ENCODE measurements around the gene KLHL42.
"Not testable (repeated sequence)": the region's sequence is repeated elsewhere in the genome, so short reads cannot be mapped to it uniquely, and the experiment has no call there.

KLHL42 gene

GRCh38 chr12:27817766-27818165 lies 37.7 kb downstream of the KLHL42 start:
- DNase-seq (ENCODE audit: low spot score): no peak

DNA sequence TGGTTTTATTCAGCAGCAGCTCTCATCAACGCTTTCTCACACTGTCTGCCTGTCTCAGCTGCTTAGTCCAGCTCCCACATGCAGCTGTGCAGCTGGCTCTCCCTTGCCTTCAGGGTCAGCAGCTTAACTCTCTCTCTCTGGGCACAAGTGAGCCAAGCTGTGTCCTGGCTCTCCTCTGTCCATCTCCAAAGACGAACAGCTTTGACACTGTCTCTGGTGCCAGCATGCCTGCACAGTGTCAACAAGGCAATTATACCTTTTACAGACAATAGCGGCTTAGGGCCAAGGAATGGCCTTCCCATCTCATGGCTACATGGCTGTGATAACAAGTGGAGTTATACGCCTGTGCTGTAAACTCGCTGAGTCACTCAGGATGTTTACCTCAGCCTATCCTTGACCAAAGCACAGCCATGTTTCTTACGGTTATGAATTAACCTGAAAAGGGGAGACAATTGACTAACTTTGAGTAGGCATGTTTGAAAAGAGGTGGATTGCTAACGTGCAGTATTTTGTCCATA lies 38.4 kb downstream of the KLHL42 start:
- DNase-seq (ENCODE audit: low spot score): no peak

- DNase-seq (ENCODE audit: low spot score): no peak
These were observed 40.5 kb downstream of the KLHL42 start for GRCh38 chr12:27820564-27820963.

DNA sequence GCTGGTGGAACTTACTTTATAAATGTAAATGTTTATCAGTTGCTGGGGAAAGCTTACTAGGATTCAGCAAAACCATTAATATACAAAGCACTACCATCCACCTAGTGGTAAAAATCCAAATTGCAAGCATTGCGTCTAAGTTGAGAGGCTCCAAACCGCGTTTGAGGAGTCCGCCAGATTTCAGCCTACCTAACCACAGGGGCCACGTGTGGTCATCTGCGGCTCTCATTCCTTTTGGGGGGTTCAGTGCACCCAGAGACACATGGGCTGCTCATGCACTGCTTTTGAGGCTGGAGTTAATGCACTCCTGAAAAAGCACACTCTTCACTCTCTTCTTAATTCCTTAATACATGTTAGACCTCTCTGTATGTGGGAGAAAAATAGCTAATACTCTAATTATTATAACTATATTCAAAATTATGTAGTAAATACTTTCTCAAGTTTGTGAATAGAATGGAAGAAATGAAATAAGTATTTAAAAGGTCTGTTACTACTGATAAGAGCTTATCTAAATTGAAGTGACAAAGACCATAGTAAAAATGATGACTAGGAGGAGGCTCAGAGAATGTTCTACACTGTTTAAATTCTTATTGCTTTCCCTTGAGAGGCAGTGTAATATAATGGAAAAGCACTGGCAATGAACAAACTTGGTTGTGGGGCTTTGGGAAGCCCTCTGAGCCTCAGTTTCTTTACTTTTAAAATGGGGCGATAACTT lies 41.4 kb downstream of the KLHL42 start:
- peak; percentile 76 for DNase-seq (ENCODE audit: low spot score)

DNA sequence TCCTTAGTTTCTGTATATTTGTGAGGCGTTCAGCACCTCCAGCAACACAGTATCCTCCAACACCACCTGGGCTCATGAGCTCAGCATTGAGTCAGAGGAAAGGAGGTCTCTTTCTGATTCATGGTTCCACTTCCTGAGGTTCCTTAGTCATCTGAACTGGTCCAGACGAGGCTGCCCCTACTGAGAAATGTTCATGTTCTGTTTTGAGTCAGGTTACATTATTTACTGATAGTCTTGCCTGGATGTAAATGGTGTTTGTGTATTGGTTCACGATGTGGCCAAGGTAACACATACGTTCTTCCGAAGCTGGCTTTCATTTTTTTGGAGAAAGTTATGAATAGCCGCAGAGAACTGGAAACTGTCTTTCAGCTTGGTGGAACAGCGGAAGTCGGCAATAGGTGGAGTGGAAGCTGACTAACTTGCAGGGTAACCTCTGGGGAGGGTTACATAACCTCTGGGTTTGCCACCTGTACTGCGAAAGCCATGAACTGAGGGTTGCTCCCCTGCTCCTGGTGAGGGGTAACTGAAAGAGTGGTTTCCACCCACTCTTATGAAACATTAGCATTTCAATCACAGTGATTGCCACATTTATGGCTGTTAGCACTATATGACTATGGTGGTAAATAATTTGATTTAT lies 42.2 kb downstream of the KLHL42 start:
- DNase-seq (ENCODE audit: low spot score): peak; percentile 55

DNA sequence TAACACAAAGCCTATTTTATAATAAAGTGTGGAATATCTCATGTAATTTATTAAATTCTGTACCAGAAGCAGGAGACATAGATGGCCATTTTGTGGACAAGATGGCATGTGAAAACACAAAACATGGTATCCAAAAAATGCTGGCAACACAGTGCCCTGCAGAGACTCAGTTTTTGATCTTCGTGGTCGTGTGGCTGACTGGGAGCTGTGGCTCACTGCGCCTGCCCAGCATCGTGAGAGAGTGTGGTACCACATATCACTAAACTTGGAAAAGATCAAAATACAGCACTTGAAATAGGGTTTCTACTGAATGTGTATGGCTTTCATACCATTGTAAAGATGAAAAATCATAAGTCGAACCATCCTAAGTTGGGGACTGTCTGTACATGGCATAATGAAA lies 43.0 kb downstream of the KLHL42 start:
- no peak for DNase-seq (ENCODE audit: low spot score)

- DNase-seq (ENCODE audit: low spot score): no peak
These were observed 44.3 kb downstream of the KLHL42 start for GRCh38 chr12:27824126-27824842.

DNA sequence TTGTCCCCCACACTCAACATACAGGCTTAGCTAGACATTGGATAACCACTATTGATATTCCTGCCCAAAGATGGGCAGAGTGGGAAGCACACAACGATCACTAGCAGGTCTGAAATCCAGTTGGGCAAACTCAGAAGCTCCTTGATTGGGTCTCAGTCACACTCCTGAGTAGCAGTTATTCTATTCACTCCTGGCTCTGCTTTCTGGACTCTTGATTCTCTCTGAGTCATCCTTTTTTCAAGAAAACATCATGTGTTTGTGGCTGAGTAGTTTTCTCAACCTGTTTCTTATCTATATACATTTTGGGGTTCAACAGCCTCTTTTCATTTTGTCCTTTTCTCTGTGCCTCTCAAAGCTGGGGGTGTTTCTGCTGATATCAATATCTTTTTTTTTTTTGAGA lies 46.0 kb downstream of the KLHL42 start:
- DNase-seq (ENCODE audit: low spot score): no peak

GRCh38 chr12:27828196-27828595 lies 48.2 kb downstream of the KLHL42 start:
- peak; percentile 20 for DNase-seq (ENCODE audit: low spot score)

DNA sequence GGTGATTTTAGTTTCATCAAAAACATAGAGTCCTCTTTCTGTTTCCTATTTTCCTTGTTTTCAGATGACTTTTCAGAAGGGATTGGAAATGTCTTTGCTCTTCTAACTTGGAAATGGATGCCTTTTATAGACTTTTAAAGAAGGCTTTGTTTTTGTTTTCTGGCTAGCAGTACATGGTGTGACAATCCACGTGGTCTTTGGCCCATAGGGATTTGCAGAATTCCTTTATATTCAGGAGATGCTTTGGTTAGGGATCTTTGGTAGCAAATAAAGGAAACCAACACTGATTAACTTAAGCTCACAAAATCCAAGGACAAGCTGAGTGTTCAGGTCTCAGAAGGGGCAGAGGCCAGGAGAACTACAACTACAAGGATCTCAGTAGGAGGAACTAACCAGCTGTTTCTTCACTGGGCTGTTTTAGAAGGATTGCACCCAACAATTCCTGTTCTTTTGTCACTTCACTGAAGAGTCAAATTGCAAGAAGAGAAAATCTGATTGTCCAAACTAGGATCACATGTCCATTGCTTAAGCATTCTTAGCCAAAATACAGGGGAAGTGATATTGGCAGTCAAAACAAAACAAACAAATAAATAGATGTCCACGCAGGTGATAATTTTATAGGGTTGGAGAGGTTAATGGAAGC lies 58.6 kb downstream of the KLHL42 start:
- no peak for DNase-seq (ENCODE audit: low spot score)

DNA sequence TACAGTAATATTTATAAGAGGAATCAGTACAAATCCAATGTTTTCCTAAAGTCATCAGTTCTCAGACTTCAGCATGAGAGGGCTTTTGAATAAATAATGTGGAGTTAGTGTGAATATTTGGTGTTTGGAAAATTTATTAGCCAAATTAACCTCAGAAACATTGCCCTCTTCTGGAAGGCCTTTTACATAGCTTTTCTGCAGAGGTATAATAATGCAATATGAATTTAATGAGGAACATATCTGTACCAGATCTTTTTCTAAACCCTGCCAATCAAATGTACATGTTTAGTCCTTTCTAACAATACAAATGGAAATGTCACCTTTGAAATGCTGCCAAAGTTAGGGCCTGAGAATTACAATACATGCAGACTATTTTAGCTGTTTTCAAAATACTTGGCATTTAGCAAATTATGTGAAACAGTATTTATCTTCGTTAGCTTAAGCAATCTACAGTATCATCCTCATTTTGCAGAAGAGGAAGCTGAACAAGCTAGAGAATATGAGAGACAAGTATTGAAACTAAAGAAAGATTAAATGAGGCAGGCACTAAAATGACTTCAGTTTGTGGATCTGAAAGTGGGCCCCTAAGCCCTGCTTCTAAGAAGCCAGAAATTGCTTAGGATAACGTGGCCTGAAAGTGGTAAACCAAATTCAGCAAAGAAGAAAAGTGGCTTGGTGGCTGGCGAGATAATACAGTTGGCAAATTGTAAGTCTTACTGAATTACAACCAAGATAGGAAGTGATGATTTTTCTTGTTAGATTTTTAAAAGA lies 60.4 kb downstream of the KLHL42 start:
- DNase-seq (ENCODE audit: low spot score): peak; percentile 30

- peak; percentile 13 for DNase-seq (ENCODE audit: low spot score)
These were observed 61.4 kb downstream of the KLHL42 start for GRCh38 chr12:27841392-27841882.

DNA sequence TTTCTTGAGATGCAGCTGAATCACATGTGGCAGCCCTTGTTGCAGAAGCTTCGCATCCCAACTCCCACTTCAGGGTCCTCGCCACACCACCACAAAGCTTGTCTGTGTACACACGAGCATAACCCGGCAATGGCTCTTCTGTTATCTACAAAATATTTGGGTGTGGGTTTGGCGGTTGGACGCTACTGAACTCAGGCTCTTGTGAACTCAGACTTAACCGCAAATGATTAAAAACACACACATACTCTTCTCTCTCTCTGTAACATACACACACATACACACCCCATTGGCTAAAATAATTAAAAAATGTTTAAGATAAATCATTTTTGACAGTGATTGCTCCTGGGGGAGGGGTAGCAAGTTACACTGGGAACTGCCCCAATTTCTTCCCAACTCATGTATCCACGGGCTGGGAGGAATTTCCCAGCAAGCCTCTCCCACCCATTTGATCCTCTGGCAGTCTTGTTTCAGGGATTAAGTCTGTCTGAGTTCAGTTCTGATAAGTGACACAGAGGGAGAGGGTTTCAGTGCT lies 63.7 kb downstream of the KLHL42 start:
- DNase-seq (ENCODE audit: low spot score): peak; percentile 67

DNA sequence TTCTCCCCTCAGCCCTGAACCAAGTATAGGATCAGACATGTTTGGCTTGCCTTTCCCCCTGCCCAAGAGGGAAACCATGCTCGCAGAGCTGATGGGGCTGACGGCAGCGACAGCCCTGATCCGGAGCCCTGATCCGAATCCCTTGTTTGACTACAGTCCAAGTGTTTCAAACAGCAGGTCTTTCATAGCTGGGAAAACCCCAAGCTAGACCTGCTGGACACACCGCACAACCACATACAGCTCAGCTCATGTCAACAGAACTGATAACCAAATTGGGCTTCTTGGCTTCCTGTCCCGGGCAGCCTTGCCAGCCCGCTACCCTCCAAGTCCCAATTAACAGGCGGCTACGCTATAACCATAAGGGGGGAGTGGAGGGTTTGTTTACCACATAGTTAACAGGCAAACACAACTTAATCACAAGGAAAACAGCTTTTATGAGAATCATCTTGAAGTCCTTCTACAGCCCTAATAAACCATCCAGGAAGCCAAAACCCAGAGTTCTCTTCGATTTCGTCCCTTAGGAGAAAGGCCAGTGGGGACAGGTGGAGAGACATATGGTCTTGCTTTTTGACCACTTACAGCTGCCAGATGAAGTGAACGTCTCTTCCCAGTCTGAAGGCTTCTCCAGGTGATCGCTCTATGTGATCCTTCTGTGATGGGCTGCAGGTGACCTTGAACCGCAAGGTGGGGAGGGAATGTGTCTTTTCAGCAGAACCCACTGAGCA lies 64.5 kb downstream of the KLHL42 start:
- DNase-seq (ENCODE audit: low spot score): no peak

GRCh38 chr12:27845187-27845586 lies 65.2 kb downstream of the KLHL42 start:
- no peak for DNase-seq (ENCODE audit: low spot score)

GRCh38 chr12:27845706-27846105 lies 65.7 kb downstream of the KLHL42 start:
- not testable (repeated sequence) for DNase-seq (ENCODE audit: low spot score)

DNA sequence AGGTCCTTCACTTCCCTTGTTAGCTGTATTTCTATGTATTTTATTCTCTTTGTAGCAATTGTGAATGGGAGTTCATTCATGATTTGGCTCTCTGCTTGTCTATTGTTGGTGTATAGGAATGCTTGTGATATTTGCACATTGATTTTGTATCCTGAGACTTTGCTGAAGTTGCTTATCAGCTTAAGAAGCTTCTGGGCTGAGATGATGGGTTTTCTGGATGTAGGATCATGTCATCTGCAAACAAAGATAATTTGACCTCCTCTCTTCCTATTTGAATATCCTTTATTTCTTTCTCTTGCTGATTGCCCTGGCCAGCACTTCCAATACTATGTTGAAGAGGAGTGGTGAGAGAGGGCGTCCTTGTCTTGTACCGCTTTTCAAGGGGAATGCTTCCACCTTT lies 67.3 kb downstream of the KLHL42 start:
- not testable (repeated sequence) for DNase-seq (ENCODE audit: low spot score)

- DNase-seq (ENCODE audit: low spot score): no peak
These were observed 71.3 kb downstream of the KLHL42 start for GRCh38 chr12:27851311-27851710.

DNA sequence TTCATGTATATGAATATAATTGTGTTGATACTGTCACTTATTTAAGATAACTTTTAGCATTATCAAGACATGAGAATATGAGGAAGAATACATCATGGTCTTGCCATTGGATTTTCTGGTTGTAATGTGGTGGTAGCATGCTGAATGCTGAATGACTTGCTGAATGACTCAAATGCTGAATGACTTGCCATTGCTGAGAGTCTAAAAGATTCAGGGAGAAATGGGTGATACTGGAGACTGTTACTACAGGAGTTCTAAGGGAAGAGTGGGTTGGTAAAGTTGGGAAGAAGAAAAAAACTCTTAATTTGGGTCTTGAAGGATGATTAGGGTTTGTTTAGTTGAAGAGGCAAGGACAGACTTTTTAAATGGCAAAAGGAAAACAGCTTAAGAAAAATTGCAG lies 72.1 kb downstream of the KLHL42 start:
- DNase-seq (ENCODE audit: low spot score): no peak
